ENCODE data around the gene MBOAT7.

The MBOAT7 gene

DNA sequence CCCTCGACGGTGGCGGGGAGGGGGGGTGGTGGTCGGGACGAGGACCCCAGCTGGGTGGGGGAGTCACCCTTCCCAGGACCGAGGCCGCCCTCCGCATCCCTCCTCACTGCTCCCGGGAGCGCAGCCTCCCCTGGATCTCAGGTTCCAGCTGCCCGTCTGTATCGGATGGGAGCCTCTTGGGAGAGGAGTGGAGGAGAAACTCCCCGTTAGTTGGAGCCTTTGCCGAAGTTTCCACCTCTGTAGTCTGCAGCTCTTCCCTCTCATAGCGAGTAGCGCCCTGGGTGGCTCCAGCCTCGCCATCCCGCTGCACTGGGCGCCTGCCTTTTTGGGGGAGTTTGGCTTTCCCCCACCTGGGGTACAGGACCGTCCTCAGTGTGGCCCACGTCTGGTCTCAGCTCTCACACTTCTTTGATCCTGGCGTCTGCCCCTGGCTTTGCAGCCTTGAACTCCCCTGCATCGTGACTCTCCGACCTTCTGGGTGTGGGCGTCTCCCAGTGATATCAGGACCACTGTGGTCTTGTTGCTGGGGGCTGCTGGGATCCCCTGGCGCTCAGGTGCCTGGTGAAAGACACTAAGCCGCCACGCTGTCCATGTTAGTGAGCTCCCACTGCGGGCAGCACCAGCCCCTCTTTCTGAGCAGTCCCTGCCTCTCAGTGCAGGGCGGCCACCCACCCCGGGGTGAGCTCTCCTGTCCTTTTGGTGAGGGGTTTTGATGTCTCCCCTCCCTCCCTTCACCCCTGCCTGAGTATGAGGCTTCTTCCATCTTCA is 50.7 kb downstream of the MBOAT7 start:
- no peak for DNase-seq (ENCODE audit: low spot score)

DNA sequence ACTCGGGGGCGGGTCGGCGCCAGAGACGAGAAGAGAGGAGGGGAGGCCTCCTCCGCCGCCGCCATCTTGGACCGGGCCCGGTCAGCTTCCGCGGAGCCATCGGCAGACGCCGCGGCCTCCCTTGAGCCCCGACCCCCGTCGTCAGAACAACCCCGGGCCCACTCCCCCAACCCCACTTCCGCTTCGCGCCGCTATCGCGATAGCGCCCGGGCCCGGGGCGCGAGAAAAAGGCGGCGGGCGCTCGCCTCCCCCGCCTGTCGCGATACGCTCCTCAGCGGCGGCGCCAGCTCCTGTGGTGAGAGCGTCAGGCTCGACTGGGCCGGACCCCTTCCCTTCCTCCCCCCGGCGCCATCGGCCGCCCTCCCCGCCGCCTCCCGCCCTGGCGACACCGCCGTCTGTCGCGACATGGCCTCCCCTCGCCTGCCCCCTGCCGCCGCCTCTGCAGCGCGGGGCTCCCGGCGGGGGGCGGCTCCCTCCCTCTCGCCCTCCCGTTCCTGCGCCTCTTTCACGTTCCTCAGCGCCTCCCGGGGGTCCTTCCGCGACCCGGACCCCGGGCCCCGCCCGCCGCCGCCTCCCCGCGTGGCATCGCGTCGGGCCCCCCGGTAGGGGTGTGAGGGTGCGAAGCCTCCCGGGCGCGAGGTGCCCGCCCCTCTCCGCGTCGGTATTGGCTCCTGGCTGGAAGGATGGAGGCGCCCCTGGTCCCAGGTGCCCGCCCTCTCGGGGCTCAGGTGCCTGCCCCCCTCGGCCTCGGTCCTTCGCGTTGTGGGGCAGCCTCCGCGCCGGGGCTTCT is 51.5 kb downstream of the MBOAT7 start, which contains the start of gene CNOT3:
Gene CNOT3 (plus strand): TSS at position 64 of the 790 bp plus-strand sequence. CDS start 5,217 bp downstream, outside the sequence.
- peak; percentile 17 for DNase-seq (ENCODE audit: low spot score)

DNA sequence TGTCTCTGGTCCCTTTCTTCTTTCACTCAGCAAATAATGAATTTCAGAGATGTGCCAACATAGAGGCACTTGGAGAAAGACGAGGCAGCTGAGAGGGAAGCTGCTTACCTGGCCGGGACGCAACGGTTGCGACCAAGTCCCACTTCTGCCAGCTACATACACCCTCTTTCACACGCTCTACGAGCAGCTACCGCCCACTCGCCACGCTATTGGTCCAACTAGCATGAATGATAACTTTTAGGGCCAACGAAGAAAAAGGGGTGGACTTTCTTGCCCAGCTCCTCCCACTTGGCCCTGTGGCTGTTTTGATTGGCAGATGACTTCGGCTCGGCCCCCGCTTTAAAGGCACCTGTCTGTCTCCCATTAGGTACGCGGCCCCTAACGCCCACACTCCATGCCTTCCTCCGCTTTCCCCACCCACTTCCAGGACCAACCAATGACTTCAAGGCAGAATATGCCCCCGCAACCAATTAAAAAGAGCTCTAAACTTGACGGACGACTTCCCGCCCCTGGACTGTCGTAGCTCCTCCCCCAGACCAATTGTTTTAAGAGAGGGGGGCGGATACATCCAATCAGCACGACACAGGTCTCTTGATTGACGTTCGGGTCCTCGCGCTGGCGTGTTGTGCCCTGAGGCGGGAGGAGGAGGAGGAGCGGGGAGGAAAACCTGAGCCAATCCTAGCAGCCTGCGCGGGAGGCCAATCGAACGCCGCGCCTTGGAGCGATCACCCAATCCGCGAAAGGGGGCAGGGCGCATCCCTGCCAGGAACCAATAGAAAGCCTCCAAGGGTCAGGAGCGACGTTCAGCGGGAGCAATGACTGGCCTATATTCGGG is 52.3 kb downstream of the MBOAT7 start:
- DNase-seq (ENCODE audit: low spot score): peak; percentile 100

DNA sequence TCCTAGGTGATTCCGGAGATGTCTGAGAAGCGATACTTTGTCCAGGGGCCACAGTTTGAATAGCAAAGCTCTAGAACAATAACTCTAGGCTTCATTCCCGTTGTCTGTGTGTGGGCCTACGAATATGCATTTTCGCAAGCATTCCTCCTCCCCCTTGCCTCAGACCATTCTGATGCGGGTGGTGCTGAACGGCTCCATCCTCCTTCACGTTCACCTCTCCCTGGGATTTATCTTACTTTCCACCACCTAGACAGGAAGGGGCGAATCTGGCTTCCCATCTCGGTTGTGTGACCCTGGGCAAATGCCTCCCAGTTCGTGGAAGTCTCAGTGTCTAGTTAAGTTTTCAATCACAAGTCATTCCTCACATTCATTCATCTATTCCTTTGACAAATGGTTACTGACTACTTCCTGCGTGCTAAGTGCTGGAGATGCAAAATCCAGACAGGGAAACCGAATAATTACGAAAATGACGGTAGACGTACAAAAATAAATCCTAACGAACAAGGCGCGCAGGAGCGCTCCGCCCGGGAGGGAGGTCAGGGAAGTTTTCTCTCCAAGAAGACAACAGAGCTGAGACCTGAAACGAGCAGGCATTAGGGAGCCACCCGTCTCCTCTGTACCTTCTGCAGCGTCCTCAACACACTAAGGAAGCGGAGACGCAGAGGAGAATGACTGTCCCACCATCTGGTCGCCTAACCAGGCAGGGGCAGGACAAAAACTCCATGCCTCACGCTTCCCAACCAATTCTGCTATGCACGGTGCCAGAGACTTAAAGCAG is 53.1 kb downstream of the MBOAT7 start:
- DNase-seq (ENCODE audit: low spot score): no peak

DNA sequence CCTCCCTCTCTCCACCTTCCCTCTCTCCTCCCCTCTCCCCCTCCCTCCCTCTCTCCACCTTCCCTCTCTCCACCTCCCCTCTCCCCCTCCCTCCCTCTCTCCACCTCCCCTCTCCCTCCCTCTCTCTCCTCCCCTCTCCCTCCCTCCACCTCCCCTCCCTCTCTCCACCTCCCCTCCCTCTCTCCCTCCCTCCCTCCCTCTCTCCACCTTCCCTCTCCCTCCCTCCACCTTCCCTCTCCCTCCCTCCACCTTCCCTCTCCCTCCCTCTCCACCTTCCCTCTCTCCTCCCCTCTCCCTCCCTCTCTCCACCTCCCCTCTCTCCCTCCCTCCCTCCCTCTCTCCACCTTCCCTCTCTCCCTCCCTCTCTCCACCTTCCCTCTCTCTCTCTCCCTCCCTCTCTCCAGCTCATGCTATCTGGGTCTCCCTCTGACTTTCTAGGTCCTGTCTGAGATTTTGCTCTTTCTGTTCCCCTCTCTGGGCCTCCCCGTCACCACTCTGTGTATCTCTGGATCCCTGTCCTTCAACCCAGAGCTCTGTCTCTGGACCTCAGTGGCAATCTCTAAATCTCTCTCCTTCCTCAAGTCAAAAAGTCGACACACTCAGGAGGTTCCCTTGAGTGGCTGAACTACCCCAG is 55.3 kb downstream of the MBOAT7 start:
- DNase-seq (ENCODE audit: low spot score): no peak

DNA sequence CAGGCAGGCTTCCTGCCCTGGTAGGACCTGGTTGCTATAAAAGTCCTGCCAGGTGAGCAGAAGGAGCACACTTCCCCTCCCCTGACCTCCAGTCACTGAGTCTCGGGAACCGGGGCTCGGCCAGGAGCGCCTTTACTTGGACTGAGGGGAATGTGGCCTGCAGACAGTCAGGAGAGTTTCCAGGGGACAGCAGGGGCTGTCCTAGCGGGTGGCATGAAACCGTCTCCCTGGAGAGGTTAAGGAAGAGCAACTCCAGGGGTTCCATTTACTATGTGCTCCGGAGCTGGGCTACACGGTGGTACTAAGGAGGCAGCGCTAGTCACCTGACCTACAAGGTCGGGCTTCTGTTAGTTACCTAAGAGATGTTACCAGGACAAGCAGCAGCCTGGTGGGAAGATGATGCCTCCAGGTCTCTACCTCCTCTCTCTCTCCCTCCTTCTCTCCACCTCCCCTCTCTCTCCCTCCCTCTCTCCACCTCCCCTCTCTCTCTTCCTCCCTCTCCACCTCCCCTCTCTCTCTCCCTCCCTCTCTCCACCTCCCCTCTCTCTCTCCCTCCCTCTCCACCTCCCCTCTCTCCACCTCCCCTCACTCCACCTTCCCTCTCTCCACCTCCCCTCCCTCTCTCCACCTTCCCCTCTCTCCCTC is 55.9 kb downstream of the MBOAT7 start:
- no peak for DNase-seq (ENCODE audit: low spot score)

DNA sequence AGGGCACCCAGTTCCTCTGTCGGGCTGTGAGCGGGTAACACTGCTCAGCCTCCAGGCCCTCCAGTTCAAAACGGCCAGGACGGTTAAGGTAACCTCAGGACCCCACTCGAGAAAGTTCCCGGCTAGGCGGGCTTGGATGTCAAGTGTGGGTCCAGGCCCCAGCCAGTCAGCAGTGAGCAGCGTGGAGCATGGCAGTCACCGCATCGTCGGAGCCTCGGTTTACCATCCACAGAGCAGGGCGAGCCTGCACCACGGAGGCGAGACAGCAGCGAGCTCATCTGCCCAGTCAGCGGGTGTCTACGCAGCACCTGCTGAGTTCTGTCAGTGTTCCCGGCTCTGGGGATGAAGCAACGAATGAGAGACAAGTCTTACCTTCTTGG is 59.8 kb downstream of the MBOAT7 start:
- no peak for DNase-seq (ENCODE audit: low spot score)

DNA sequence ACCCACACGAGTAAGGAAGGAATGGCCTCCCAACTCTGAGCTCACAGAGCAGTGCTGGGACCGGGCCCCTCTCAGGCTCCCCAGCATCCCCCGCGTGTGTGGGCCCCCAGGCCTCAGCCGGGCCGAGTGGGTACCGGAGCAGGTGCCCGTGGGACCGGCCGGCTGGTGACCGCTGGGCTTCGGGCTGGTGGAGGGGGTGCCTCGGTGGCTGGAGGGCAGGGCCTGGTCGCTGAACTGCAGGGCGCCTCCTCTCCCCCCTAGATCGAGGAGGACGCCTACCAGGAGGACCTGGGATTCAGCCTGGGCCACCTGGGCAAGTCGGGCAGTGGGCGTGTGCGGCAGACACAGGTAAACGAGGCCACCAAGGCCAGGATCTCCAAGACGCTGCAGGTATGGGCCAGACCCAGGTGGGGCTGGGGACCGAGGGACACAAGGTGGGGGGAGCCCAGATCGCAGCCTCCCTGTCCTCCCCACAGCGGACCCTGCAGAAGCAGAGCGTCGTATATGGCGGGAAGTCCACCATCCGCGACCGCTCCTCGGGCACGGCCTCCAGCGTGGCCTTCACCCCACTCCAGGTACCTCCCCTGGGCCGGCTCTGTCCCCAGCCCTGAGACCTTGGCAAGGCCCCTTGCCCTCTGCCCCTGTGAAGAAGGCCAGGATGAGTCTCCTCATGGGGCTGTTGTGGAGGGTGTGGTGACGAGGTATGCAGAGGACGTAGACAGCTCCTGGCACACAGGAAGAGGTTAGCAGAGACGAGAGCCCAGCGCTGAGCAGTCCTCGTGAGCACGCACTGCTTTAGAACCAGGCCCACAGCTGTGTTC is 60.4 kb downstream of the MBOAT7 start:
- no peak for DNase-seq (ENCODE audit: low spot score)

DNA sequence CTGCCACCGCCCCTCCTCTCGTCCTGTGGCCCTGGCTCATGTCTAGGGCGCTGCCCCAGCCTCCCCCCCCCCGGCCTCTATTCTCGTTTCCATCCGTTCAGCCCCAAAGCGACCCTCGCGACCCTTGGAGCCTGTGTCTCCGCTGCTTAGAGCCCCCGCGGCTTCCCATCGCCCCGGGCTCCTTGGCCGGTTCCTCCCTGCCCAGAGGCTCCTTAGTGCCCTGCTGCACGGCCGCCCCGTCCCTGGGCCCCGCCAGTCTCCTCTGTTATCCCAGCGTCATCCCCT is 61.0 kb downstream of the MBOAT7 start:
- no peak for DNase-seq (ENCODE audit: low spot score)

DNA sequence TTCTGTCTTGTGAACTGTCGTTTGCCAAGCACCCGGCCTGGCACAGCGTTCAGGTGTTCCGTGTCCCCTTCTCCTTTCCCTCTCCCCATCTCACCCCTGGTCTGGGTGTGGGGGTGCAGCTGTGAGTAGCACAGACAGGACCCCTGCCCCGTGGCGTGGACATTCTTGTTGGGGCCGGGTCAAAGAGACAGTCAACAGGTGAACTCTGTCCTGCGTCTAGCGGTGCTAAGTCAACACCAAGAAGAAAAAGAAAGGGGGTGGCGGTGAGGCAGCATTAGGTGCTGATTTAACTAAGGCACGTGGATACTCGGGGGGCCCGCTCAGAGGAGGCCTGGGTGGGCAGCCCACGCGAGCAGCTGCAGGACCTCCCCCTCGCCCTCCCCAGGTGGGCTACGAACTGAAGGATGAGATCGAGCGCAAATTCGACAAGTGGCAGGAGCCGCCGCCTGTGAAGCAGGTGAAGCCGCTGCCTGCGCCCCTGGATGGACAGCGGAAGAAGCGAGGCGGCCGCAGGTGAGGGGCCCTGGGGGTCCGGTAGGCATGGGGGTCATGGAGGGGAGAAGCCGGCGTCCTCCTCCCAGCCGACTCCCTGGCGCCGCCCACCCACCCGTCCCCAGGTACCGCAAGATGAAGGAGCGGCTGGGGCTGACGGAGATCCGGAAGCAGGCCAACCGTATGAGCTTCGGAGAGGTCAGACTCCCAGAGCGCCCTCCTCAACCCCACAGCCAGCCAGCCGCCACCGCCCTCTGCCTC is 61.5 kb downstream of the MBOAT7 start:
- DNase-seq (ENCODE audit: low spot score): no peak

DNA sequence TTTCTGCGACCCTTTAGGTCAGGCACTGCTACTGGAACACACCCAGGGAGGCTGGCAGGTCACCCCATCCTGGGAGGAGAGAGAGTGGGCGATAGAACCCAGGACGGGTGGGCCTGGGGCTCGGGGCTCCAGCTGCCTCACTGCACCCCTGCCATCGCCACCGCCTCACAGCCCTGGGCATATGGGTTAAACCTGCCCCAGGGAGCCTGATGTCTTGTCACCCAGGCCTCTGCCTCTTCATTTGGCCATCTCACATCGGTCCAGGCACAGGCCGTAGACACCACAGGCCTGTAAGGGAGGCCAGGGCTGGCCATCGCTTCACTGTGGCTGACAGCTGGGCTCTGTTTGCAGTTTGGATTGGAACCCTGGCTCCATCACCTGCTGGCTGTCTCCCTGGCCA is 63.7 kb downstream of the MBOAT7 start:
- DNase-seq (ENCODE audit: low spot score): no peak

DNA sequence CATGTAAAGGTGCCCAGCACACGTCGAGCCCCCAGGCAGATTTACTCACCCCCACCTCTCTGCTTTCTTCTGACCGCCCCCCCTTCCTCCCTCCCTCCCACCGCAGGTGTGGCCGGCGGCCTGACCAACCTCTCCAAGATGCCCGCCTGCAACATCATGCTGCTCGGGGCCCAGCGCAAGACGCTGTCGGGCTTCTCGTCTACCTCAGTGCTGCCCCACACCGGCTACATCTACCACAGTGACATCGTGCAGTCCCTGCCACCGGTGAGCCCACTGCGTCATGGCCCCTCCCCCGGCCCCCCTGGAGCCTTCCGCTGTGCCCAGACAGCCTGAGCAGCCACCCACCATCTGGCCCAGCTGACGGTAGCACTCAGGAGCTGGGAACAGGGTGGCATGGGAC is 65.0 kb downstream of the MBOAT7 start:
- no peak for DNase-seq (ENCODE audit: low spot score)

DNA sequence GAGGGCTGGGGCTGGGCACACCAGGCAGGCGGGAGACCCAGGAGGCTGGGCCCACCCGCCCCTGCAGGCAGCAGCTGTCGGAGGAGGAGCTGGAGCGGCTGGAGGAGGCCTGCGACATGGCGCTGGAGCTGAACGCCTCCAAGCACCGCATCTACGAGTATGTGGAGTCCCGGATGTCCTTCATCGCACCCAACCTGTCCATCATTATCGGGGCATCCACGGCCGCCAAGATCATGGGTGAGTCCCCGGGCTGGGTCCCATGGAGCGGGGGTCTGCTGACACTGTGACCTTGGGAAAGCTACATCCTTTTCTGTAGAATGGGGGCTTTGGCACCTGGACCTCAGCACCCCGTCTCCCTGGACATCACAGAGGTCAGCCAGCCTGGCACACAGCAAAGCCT is 65.7 kb downstream of the MBOAT7 start:
- no peak for DNase-seq (ENCODE audit: low spot score)
